DOHH2 (cell line): Measurements from ENCODE around the gene OSTF1.

Experiments used
- H3F3A ChIP-seq: fragments of 200-600 bp; sonication (generic), shearing (Covaris generic); 2 replicates; pipeline ENCODE4 v1.6.0; 2016; ENCODE audit warnings: antibody characterized with exemption, mild to moderate bottlenecking; ENCODE audit not compliant: control insufficient read depth, insufficient read depth
- H3K27ac ChIP-seq: fragments of 200-600 bp; sonication (generic); 2 replicates; pipeline ENCODE4 v1.5.1; 2014; ENCODE audit warnings: low read depth, mild to moderate bottlenecking, low read length, moderate library complexity
- H3K27me3 ChIP-seq: fragments of 200-600 bp; sonication (generic); 2 replicates; pipeline ENCODE4 v1.6.1; 2014; ENCODE audit warnings: mild to moderate bottlenecking, low read length, mixed read lengths; ENCODE audit not compliant: control insufficient read depth
- H3K36me3 ChIP-seq: fragments of 200-600 bp; sonication (generic); 2 replicates; pipeline ENCODE4 v1.6.1; 2014; ENCODE audit warnings: mild to moderate bottlenecking, low read length, moderate library complexity, mixed read lengths; ENCODE audit not compliant: control insufficient read depth
- H3K4me1 ChIP-seq: fragments of 200-600 bp; sonication (generic); 2 replicates; pipeline ENCODE4 v1.6.1; 2014; ENCODE audit warnings: mild to moderate bottlenecking, low read length, mixed read lengths; ENCODE audit not compliant: control insufficient read depth
- H3K4me2 ChIP-seq: fragments of 200-600 bp; sonication (generic); 2 replicates; pipeline ENCODE4 v1.6.0; 2014; ENCODE audit warnings: mild to moderate bottlenecking, low read length, moderate library complexity
- H3K4me3 ChIP-seq: fragments of 200-600 bp; sonication (generic); 2 replicates; pipeline ENCODE4 v1.5.1; 2014; ENCODE audit warnings: mild to moderate bottlenecking, low read length, mixed read lengths
- H3K79me2 ChIP-seq: fragments of 200-600 bp; sonication (generic); 2 replicates; pipeline ENCODE4 v1.6.1; 2014; ENCODE audit warnings: mild to moderate bottlenecking, low read length, mixed read lengths; ENCODE audit not compliant: control insufficient read depth
- H3K9me2 ChIP-seq: fragments of 200-600 bp; sonication (generic); replicated peaks from 2 replicates; pipeline ENCODE4 v1.6.1; 2014; ENCODE audit warnings: mild to moderate bottlenecking, low read length, mixed read lengths; ENCODE audit not compliant: control insufficient read depth
- H3K9me3 ChIP-seq: fragments of 200-600 bp; sonication (generic); 2 replicates; pipeline ENCODE4 v1.6.1; 2014; ENCODE audit warnings: antibody characterized with exemption, low read length, mixed read lengths; ENCODE audit not compliant: control insufficient read depth, insufficient read depth
- H4K20me1 ChIP-seq: fragments of 200-600 bp; sonication (generic); 2 replicates; pipeline ENCODE4 v1.6.0; 2014; ENCODE audit warnings: low read depth, mild to moderate bottlenecking, antibody characterized with exemption, low read length, moderate library complexity; ENCODE audit not compliant: control insufficient read depth, insufficient read depth
- CTCF ChIP-seq: fragments of 200-600 bp; sonication (generic); IDR thresholded peaks from one replicate; pipeline ENCODE4 v1.5.1; 2014; ENCODE audit warnings: antibody characterized with exemption, mild to moderate bottlenecking, low read depth, low read length; ENCODE audit not compliant: poor library complexity, severe bottlenecking
- EZH2phosphoT487 ChIP-seq: fragments of 200-600 bp; sonication (generic); IDR thresholded peaks from 2 replicates; pipeline ENCODE4 v1.6.1; 2017; ENCODE audit warnings: borderline replicate concordance, mild to moderate bottlenecking, antibody characterized with exemption, low read length, moderate library complexity, mixed read lengths

OSTF1 gene

GRCh38 chr9:75121914-75122558 is 33.7 kb downstream of the OSTF1 start:
- H3K4me1 ChIP-seq = no peaks in the 10 kb centered on the region
- no peak overlapping the region for H3K27ac ChIP-seq
- H4K20me1 ChIP-seq = no peaks in the 10 kb centered on the region
- H3K9me3 ChIP-seq = no peaks in the 10 kb centered on the region
- no peak overlapping the region for H3K4me3 ChIP-seq
- H3K9me2 ChIP-seq = no peaks in the 10 kb centered on the region
- peaks cover 3% of the 10 kb centered on the region; the same call in 1 of the 2 replicates for H3K79me2 ChIP-seq
- H3K4me2 ChIP-seq = no peak overlapping the region
- peaks cover 13% of the 10 kb centered on the region; the same call in 1 of the 2 replicates for H3K36me3 ChIP-seq
- H3K27me3 ChIP-seq = no peaks in the 10 kb centered on the region
- TF ChIP-seq EZH2phosphoT487 (no peak), CTCF (no peak)
- no peaks in the 10 kb centered on the region for H3F3A ChIP-seq

- peaks cover 2% of the 10 kb centered on the region; the same call in 1 of the 2 replicates for H3K36me3 ChIP-seq
- H3K4me3 ChIP-seq = no peak overlapping the region
- H3K27me3 ChIP-seq = no peaks in the 10 kb centered on the region
- H3F3A ChIP-seq = no peaks in the 10 kb centered on the region
- H3K9me2 ChIP-seq = no peaks in the 10 kb centered on the region
- no peaks in the 10 kb centered on the region for H4K20me1 ChIP-seq
- H3K4me2 ChIP-seq = no peak overlapping the region
- H3K27ac ChIP-seq = no peak overlapping the region
- no peak for TF ChIP-seq EZH2phosphoT487
- TF ChIP-seq CTCF = no peak
- no peaks in the 10 kb centered on the region for H3K4me1 ChIP-seq
- no peaks in the 10 kb centered on the region for H3K79me2 ChIP-seq
- no peaks in the 10 kb centered on the region for H3K9me3 ChIP-seq
These were observed 35.4 kb downstream of the OSTF1 start for GRCh38 chr9:75123696-75124095.

DNA sequence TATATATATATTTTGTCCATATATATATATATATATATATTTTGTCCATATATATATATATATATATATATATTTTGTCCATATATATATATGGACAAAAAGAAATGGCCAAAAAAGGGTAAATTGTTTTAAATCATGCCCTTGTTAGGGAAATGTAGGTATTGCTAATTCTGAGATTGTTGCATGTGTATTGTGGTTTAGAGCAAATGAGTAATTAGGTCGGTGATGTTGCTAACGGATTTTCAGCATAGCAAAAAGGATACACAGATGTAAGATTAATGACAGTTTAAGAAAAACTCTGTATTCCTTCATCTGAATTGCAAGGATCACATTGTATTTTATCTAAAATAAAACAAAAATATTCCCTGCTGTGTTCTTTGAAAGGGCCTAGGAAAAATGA is 40.2 kb downstream of the OSTF1 start:
- H3K4me3 ChIP-seq = no peak overlapping the region
- H3F3A ChIP-seq = no peaks in the 10 kb centered on the region
- no peaks in the 10 kb centered on the region for H3K79me2 ChIP-seq
- peaks cover 12% of the 10 kb centered on the region for H3K36me3 ChIP-seq
- no peaks in the 10 kb centered on the region for H4K20me1 ChIP-seq
- no peaks in the 10 kb centered on the region for H3K9me3 ChIP-seq
- TF ChIP-seq CTCF (no peak), EZH2phosphoT487 (no peak)
- no peaks in the 10 kb centered on the region for H3K4me1 ChIP-seq
- no peak overlapping the region for H3K27ac ChIP-seq
- no peaks in the 10 kb centered on the region for H3K9me2 ChIP-seq
- H3K4me2 ChIP-seq = no peak overlapping the region
- no peaks in the 10 kb centered on the region for H3K27me3 ChIP-seq
